Mammary epithelial cell (primary cell): ENCODE data around the gene RPS21.

Experiments used
- EZH2 ChIP-seq: IDR thresholded peaks from 2 replicates; pipeline ENCODE4 v1.6.1; 2012; ENCODE audit warnings: low read length, inconsistent platforms, borderline replicate concordance
- TF ChIP-seq, protein P1 (sequence below), 2 donors: IDR thresholded peaks in 1 of 2; conservative IDR thresholded peaks in 1 of 2; 2 replicates each; pipeline ENCODE4 v1.5.1; 2011 to 2012; ENCODE audit warnings: inconsistent platforms in 2 of 2, low read length in 2 of 2, mild to moderate bottlenecking in 2 of 2, control low read depth in 1 of 2, low read depth in 1 of 2; ENCODE audit not compliant: insufficient read depth in 1 of 2; ENCODE audit errors: extremely low read depth in 1 of 2

DNA sequence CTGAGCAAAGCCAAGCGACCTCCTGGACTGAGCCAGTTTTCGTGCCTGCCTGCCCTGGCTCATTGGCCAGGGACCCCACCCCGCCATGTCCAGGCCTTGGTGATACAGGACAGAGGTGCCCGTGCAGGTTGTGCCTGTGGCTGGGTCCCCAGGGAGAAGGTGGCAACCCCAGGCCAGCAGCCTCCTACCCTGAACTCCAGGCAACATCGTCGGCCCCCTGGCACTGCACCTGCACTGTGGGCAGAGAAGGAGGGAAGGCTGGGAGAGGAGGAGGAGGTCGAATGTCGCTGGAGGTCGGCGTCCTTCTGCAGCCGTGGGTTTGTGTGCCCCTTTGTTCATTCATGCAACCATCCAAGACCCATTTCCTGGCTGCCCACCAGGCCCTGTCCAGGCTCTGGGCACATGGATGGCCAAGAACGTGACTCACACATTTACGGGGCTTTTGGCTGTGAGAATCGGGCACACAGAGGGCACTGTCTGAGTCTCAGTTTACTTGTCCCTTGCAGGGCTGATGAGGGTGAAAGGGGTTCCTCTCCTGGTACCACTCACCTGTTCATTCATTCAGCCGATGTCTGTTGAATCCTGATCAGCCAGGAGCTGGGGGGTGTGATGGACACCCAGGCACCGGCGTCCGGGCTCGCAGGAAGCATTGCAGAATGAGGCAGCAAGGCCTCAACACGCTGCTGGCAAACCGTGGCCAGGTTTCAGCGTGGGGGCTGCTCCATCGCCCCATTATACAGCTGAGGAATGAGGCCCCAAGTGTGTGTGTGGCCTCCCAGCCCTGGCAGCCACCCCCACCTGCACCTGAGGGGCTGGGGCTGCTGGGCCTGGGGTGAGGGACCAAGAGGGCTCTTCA is 42.8 kb downstream of the RPS21 start:
- TF ChIP-seq, protein P1, sequence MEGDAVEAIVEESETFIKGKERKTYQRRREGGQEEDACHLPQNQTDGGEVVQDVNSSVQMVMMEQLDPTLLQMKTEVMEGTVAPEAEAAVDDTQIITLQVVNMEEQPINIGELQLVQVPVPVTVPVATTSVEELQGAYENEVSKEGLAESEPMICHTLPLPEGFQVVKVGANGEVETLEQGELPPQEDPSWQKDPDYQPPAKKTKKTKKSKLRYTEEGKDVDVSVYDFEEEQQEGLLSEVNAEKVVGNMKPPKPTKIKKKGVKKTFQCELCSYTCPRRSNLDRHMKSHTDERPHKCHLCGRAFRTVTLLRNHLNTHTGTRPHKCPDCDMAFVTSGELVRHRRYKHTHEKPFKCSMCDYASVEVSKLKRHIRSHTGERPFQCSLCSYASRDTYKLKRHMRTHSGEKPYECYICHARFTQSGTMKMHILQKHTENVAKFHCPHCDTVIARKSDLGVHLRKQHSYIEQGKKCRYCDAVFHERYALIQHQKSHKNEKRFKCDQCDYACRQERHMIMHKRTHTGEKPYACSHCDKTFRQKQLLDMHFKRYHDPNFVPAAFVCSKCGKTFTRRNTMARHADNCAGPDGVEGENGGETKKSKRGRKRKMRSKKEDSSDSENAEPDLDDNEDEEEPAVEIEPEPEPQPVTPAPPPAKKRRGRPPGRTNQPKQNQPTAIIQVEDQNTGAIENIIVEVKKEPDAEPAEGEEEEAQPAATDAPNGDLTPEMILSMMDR (conservative IDR thresholded peaks at IDR 0.05 in 1 of 2, IDR thresholded peaks at IDR 0.05 in 1 of 2; ENCODE audit: extremely low read depth in 1 of 2, insufficient read depth in 1 of 2, low read depth in 1 of 2, low read length in 2 of 2) = no peak
- TF ChIP-seq EZH2 = no peak
